ENCODE data around the gene PRSS57.

DNA sequence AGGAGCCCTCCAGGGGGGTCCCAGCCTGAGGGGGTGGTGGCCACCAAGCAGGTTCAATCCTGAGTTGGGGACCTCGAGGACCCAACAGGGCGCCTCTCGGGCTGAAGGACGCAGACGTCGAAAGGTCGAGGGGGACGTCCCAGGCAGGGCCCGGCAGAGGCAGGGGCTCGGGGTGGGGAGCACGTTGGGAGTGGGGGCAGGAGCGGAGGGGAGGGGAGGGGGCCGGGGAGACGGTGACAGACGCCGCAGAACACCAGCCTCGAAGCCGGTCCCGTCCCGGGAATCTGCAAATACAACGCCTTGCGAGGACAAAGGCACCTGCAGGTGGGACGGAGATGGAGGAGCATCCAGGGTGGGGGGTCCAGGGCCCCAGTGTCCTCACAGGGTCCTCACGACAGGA lies 51.5 kb downstream of the PRSS57 start:
- TF ChIP-seq, protein P1, sequence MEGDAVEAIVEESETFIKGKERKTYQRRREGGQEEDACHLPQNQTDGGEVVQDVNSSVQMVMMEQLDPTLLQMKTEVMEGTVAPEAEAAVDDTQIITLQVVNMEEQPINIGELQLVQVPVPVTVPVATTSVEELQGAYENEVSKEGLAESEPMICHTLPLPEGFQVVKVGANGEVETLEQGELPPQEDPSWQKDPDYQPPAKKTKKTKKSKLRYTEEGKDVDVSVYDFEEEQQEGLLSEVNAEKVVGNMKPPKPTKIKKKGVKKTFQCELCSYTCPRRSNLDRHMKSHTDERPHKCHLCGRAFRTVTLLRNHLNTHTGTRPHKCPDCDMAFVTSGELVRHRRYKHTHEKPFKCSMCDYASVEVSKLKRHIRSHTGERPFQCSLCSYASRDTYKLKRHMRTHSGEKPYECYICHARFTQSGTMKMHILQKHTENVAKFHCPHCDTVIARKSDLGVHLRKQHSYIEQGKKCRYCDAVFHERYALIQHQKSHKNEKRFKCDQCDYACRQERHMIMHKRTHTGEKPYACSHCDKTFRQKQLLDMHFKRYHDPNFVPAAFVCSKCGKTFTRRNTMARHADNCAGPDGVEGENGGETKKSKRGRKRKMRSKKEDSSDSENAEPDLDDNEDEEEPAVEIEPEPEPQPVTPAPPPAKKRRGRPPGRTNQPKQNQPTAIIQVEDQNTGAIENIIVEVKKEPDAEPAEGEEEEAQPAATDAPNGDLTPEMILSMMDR (conservative IDR thresholded peaks at IDR 0.05; ENCODE audit: low read depth, low read length): no peak
- TF ChIP-seq EZH2 (IDR thresholded peaks at IDR 0.05; ENCODE audit: low read length, unreplicated experiment): no peak
- TF ChIP-seq EZH2phosphoT487 (IDR thresholded peaks at IDR 0.05; ENCODE audit: borderline replicate concordance, low read length): no peak

Data from PC-3 (cell line).